Stimulated activated CD8-positive, alpha-beta memory T cell treated with anti-CD3 and anti-CD28 coated beads, Interleukin-2, amount 100 ng/mL, for 1 hour (primary cell): ENCODE data around the gene GRK4.

Experiments used
- DNase-seq, 2 donors: peaks; one replicate each; pipeline ENCODE4 v3.0.0-alpha.2; 2020; ENCODE audit warnings: low read depth in 2 of 2

Gene GRK4

GRCh38 chr4:3011456-3012220, 48.3 kb downstream of the GRK4 start:
- no peak for DNase-seq

GRCh38 chr4:3013323-3013722, 50.0 kb downstream of the GRK4 start:
- no peak for DNase-seq

- DNase-seq: no peak
Measured at GRCh38 chr4:3013839-3014350, 50.5 kb downstream of the GRK4 start.

GRCh38 chr4:3016961-3017360, 53.6 kb downstream of the GRK4 start:
- DNase-seq: no peak

- no peak for DNase-seq
Measured at GRCh38 chr4:3017504-3017903, 54.1 kb downstream of the GRK4 start.

- DNase-seq: no peak
Measured at GRCh38 chr4:3019145-3019846, 55.9 kb downstream of the GRK4 start.

GRCh38 chr4:3021127-3021526, 57.8 kb downstream of the GRK4 start:
- DNase-seq: no peak

- DNase-seq: no peak
Measured at GRCh38 chr4:3021627-3022026, 58.3 kb downstream of the GRK4 start.

- DNase-seq: no peak
Measured at GRCh38 chr4:3022112-3022511, 58.7 kb downstream of the GRK4 start.

- no peak for DNase-seq
Measured at GRCh38 chr4:3022651-3023050, 59.3 kb downstream of the GRK4 start.

- no peak for DNase-seq
Measured at GRCh38 chr4:3025881-3026280, 62.5 kb downstream of the GRK4 start.

GRCh38 chr4:3026540-3026939, 63.2 kb downstream of the GRK4 start:
- DNase-seq: no peak

GRCh38 chr4:3029464-3029863, 66.1 kb downstream of the GRK4 start:
- no peak for DNase-seq

GRCh38 chr4:3030566-3031356, 67.4 kb downstream of the GRK4 start:
- no peak for DNase-seq

- DNase-seq: no peak
Measured at GRCh38 chr4:3031357-3032082, 68.1 kb downstream of the GRK4 start.

GRCh38 chr4:3034231-3034630, 70.9 kb downstream of the GRK4 start:
- DNase-seq: no peak

GRCh38 chr4:3035249-3035648, 71.9 kb downstream of the GRK4 start:
- no peak for DNase-seq

GRCh38 chr4:3035674-3036073, 72.3 kb downstream of the GRK4 start:
- no peak for DNase-seq

GRCh38 chr4:3036131-3036952, 73.0 kb downstream of the GRK4 start:
- DNase-seq: no peak

- no peak for DNase-seq
Measured at GRCh38 chr4:3037957-3038461, 74.6 kb downstream of the GRK4 start.
